Neural cell (in vitro differentiated cells): ENCODE results near the gene ADAMTS15. TPM values are rescaled to one million over a fixed set of nuclear protein-coding genes. Genes with fewer than 3 reads are reported as not detected.

Experiments
- H2AFZ ChIP-seq: fragments of 200-600, 300-800 bp; sonication (generic), shearing (Covaris generic); 2 replicates; pipeline ENCODE4 v1.6.0; 2014; ENCODE audit warnings: low read depth, mild to moderate bottlenecking, antibody characterized with exemption, low read length, moderate library complexity
- H3F3A ChIP-seq: fragments of 200-600 bp; shearing (Covaris generic); 2 replicates; pipeline ENCODE4 v1.6.1; 2016; ENCODE audit warnings: mild to moderate bottlenecking, moderate library complexity, mixed read lengths, antibody characterized with exemption, low read length; ENCODE audit not compliant: insufficient read depth, poor library complexity, severe bottlenecking
- H3K27ac ChIP-seq: fragments of 200-600, 300-800 bp; sonication (generic), shearing (Covaris generic); 2 replicates; pipeline ENCODE4 v1.5.1; 2014; ENCODE audit warnings: mild to moderate bottlenecking, low read length, moderate library complexity
- H3K27me3 ChIP-seq: fragments of 300-800, 200-600 bp; sonication (generic), shearing (Covaris generic); 2 replicates; pipeline ENCODE4 v1.6.0; 2014; ENCODE audit warnings: mild to moderate bottlenecking, low read depth, low read length, moderate library complexity; ENCODE audit not compliant: insufficient read depth
- H3K36me3 ChIP-seq: fragments of 300-800, 200-600 bp; sonication (generic), shearing (Covaris generic); 2 replicates; pipeline ENCODE4 v1.5.1; 2014; ENCODE audit warnings: mild to moderate bottlenecking, antibody characterized with exemption, low read length, moderate library complexity; ENCODE audit not compliant: insufficient read depth
- H3K4me2 ChIP-seq: fragments of 300-800, 200-600 bp; sonication (generic), shearing (Covaris generic); 2 replicates; pipeline ENCODE4 v1.6.0; 2014; ENCODE audit warnings: mild to moderate bottlenecking, low read length
- H3K4me3 ChIP-seq: fragments of 300-800, 200-600 bp; sonication (generic), shearing (Covaris generic); 2 replicates; pipeline ENCODE4 v1.5.1; 2014; ENCODE audit warnings: mild to moderate bottlenecking, low read length, moderate library complexity
- H3K79me2 ChIP-seq: fragments of 200-600 bp; shearing (Covaris generic); replicated peaks from 2 replicates; pipeline ENCODE4 v1.6.0; 2014; ENCODE audit warnings: mild to moderate bottlenecking, low read length, moderate library complexity; ENCODE audit not compliant: insufficient read depth
- H3K9ac ChIP-seq: fragments of 300-800, 200-600 bp; sonication (generic), shearing (Covaris generic); 2 replicates; pipeline ENCODE4 v1.6.1; 2016; ENCODE audit warnings: mild to moderate bottlenecking, low read length, mixed read lengths
- H3K9me2 ChIP-seq: fragments of 200-600 bp; shearing (Covaris generic); 2 replicates; pipeline ENCODE4 v1.6.1; 2016; ENCODE audit warnings: mild to moderate bottlenecking, low read length, mixed read lengths; ENCODE audit not compliant: insufficient read depth
- H3K9me3 ChIP-seq: fragments of 200-600, 300-800 bp; sonication (generic), shearing (Covaris generic); 2 replicates; pipeline ENCODE4 v1.6.1; 2016; ENCODE audit warnings: mild to moderate bottlenecking, mixed run types, low read length, moderate library complexity, mixed read lengths
- H4K20me1 ChIP-seq: fragments of 200-600 bp; shearing (Covaris generic); 2 replicates; pipeline ENCODE4 v1.6.1; 2016; ENCODE audit warnings: mild to moderate bottlenecking, mixed run types; ENCODE audit not compliant: insufficient read depth
- CTCF ChIP-seq: fragments of 450-650 bp; IDR thresholded peaks from 2 replicates; pipeline ENCODE4 v1.5.1; 2014; ENCODE audit warnings: antibody characterized with exemption, mild to moderate bottlenecking, moderate library complexity; ENCODE audit not compliant: poor library complexity, severe bottlenecking
- EP300 ChIP-seq: fragments of 450-650 bp; conservative IDR thresholded peaks from 2 replicates; pipeline ENCODE4 v1.6.1; 2014; ENCODE audit warnings: antibody characterized with exemption, mild to moderate bottlenecking, moderate library complexity; ENCODE audit not compliant: poor library complexity, severe bottlenecking
- EZH2 ChIP-seq: fragments of 200-600, 300-800 bp; shearing (Covaris generic), sonication (generic); IDR thresholded peaks from 2 replicates; pipeline ENCODE4 v1.6.1; 2014; ENCODE audit warnings: antibody characterized with exemption, low read length, borderline replicate concordance, mild to moderate bottlenecking; ENCODE audit not compliant: insufficient read depth, poor library complexity, severe bottlenecking
- MXI1 ChIP-seq: fragments of 450-650 bp; conservative IDR thresholded peaks from 2 replicates; pipeline ENCODE4 v1.6.1; 2014; ENCODE audit warnings: antibody characterized with exemption, mild to moderate bottlenecking; ENCODE audit not compliant: poor library complexity, severe bottlenecking
- POLR2AphosphoS5 ChIP-seq: IDR thresholded peaks from 2 replicates; pipeline ENCODE4 v1.6.1; 2012
- RAD21 ChIP-seq: fragments of 450-650 bp; conservative IDR thresholded peaks from 2 replicates; pipeline ENCODE4 v1.6.1; 2014; ENCODE audit warnings: antibody characterized with exemption, mild to moderate bottlenecking, moderate library complexity
- REST ChIP-seq: IDR thresholded peaks from 2 replicates; pipeline ENCODE4 v1.6.1; 2012; ENCODE audit warnings: borderline replicate concordance
- SMC3 ChIP-seq: fragments of 450-650 bp; conservative IDR thresholded peaks from 2 replicates; pipeline ENCODE4 v1.6.1; 2014; ENCODE audit warnings: antibody characterized with exemption, mild to moderate bottlenecking, moderate library complexity; ENCODE audit not compliant: poor library complexity
- TAF1 ChIP-seq: IDR thresholded peaks from 2 replicates; pipeline ENCODE4 v1.6.1; 2012; ENCODE audit warnings: low read depth
- polyA plus RNA-seq: library from polyadenylated mRNA; depleted of rRNA; stranded (reverse); fragments of >200 nt; gene quantifications from 2 replicates; pipeline ENCODE4 v1.2.3, GENCODE V29; 2014

ADAMTS15 gene
- polyA plus RNA-seq, 1 donor from 2014 or later: 1.1 TPM

GRCh38 chr11:130403271-130403804, 45.1 kb upstream of the ADAMTS15 start:
- Histone ChIP-seq H3K9me3 (no peaks in the 10 kb centered on the region), H3F3A (no peaks in the 10 kb centered on the region), H3K27ac (no peak overlapping the region), H4K20me1 (no peaks in the 10 kb centered on the region), H3K27me3 (no peaks in the 10 kb centered on the region), H3K4me3 (no peak overlapping the region), H3K9ac (no peak overlapping the region), H3K79me2 (no peaks in the 10 kb centered on the region), H3K9me2 (no peaks in the 10 kb centered on the region), H2AFZ (no peak overlapping the region), H3K4me2 (no peak overlapping the region), H3K36me3 (no peaks in the 10 kb centered on the region)
- no peak for TF ChIP-seq MXI1

GRCh38 chr11:130403967-130404366, 44.5 kb upstream of the ADAMTS15 start:
- no peak overlapping the region for H3K27ac ChIP-seq

More at GRCh38 chr11:130403967-130404366, 44.5 kb upstream of the ADAMTS15 start:
- H3F3A ChIP-seq: no peaks in the 10 kb centered on the region
- H3K79me2 ChIP-seq: no peaks in the 10 kb centered on the region
- no peak overlapping the region for H3K4me2 ChIP-seq
- no peak overlapping the region for H3K4me3 ChIP-seq
- H3K9me2 ChIP-seq: no peaks in the 10 kb centered on the region
- no peak overlapping the region for H3K9ac ChIP-seq
- no peaks in the 10 kb centered on the region for H3K27me3 ChIP-seq
- H4K20me1 ChIP-seq: no peaks in the 10 kb centered on the region
- TF ChIP-seq REST: no peak
- TF ChIP-seq CTCF: no peak
- no peak for TF ChIP-seq TAF1
- TF ChIP-seq MXI1: no peak
- TF ChIP-seq POLR2AphosphoS5: no peak
- TF ChIP-seq RAD21: no peak
- no peak for TF ChIP-seq EP300
- no peak for TF ChIP-seq EZH2
- no peak for TF ChIP-seq SMC3
- H2AFZ ChIP-seq: no peak overlapping the region
- no peaks in the 10 kb centered on the region for H3K9me3 ChIP-seq
- H3K36me3 ChIP-seq: no peaks in the 10 kb centered on the region
